Muscle layer of duodenum (tissue), 2 donors: Measurements from ENCODE around the gene SH3BGRL3.

Experiments
- H3K27ac ChIP-seq: one replicate; pipeline ENCODE4 v1.7.0; 2013; ENCODE audit warnings: mild to moderate bottlenecking, low read length
- H3K27me3 ChIP-seq: one replicate; pipeline ENCODE4 v1.7.0; 2013; ENCODE audit warnings: low read depth, mild to moderate bottlenecking, control low read depth, low read length
- H3K36me3 ChIP-seq, 2 donors: one replicate each; pipeline ENCODE4 v1.7.0; 2013; ENCODE audit warnings: low read length in 2 of 2, control low read depth in 1 of 2, mild to moderate bottlenecking in 1 of 2; ENCODE audit not compliant: insufficient read depth in 2 of 2, control insufficient read depth in 1 of 2
- H3K4me1 ChIP-seq, 2 donors: one replicate each; pipeline ENCODE4 v1.7.0; 2013; ENCODE audit warnings: low read length in 2 of 2, mild to moderate bottlenecking in 2 of 2, control low read depth in 1 of 2, moderate library complexity in 1 of 2; ENCODE audit not compliant: insufficient read depth in 2 of 2, control insufficient read depth in 1 of 2
- H3K4me3 ChIP-seq, 2 donors: one replicate each; pipeline ENCODE4 v1.7.0; 2013; ENCODE audit warnings: low read length in 2 of 2, low read depth in 1 of 2, mild to moderate bottlenecking in 1 of 2
- H3K9me3 ChIP-seq, 2 donors: one replicate each; pipeline ENCODE4 v1.7.0; 2013; ENCODE audit warnings: low read length in 2 of 2, control low read depth in 1 of 2, mild to moderate bottlenecking in 1 of 2; ENCODE audit not compliant: control insufficient read depth in 1 of 2
- donor health status: healthy.

SH3BGRL3 gene

GRCh38 chr1:26259578-26259977, 20.3 kb upstream of the SH3BGRL3 start:
- Histone ChIP-seq H3K27ac (no peak overlapping the region), H3K36me3 (peaks cover 31 to 36% of the 10 kb centered on the region in 2 donors), H3K4me1 (no peaks in the 10 kb centered on the region), H3K9me3 (no peaks in the 10 kb centered on the region), H3K4me3 (no peak overlapping the region), H3K27me3 (no peaks in the 10 kb centered on the region)

- Histone ChIP-seq H3K4me1 (no peaks in the 10 kb centered on the region), H3K36me3 (peaks cover 11 to 21% of the 10 kb centered on the region in 2 donors), H3K27me3 (no peaks in the 10 kb centered on the region), H3K4me3 (no peak overlapping the region), H3K9me3 (no peaks in the 10 kb centered on the region), H3K27ac (no peak overlapping the region)
Observed at GRCh38 chr1:26263212-26263611, 16.7 kb upstream of the SH3BGRL3 start.

GRCh38 chr1:26265405-26265804, 14.5 kb upstream of the SH3BGRL3 start:
- Histone ChIP-seq H3K36me3 (peaks cover 5 to 22% of the 10 kb centered on the region in 2 donors), H3K4me3 (no peak overlapping the region), H3K27me3 (no peaks in the 10 kb centered on the region), H3K27ac (no peak overlapping the region), H3K9me3 (no peaks in the 10 kb centered on the region), H3K4me1 (no peaks in the 10 kb centered on the region)

- Histone ChIP-seq H3K4me1 (no peaks in the 10 kb centered on the region), H3K4me3 (no peak overlapping the region), H3K27ac (no peak overlapping the region), H3K27me3 (no peaks in the 10 kb centered on the region), H3K9me3 (no peaks in the 10 kb centered on the region), H3K36me3 (peaks cover 4 to 26% of the 10 kb centered on the region in 2 donors)
Observed at GRCh38 chr1:26268290-26269197, 11.3 kb upstream of the SH3BGRL3 start.

- Histone ChIP-seq H3K27me3 (no peaks in the 10 kb centered on the region), H3K4me3 (no peak overlapping the region), H3K36me3 (peaks cover 0 to 26% of the 10 kb centered on the region in 2 donors), H3K9me3 (no peaks in the 10 kb centered on the region), H3K4me1 (no peaks in the 10 kb centered on the region), H3K27ac (no peak overlapping the region)
Observed at GRCh38 chr1:26269198-26269550, 10.7 kb upstream of the SH3BGRL3 start.

- Histone ChIP-seq H3K27me3 (no peaks in the 10 kb centered on the region), H3K4me3 (no peak overlapping the region), H3K9me3 (no peaks in the 10 kb centered on the region), H3K27ac (no peak overlapping the region), H3K36me3 (peaks cover 4 to 8% of the 10 kb centered on the region in 2 donors), H3K4me1 (peaks cover 35% of the 10 kb centered on the region in 2 donors)
Observed at GRCh38 chr1:26274801-26275425, 5.0 kb upstream of the SH3BGRL3 start.

- Histone ChIP-seq H3K27ac (peak overlapping the region; percentile 87), H3K36me3 (peaks cover 2 to 4% of the 10 kb centered on the region in 2 donors), H3K4me3 (no peak overlapping the region), H3K27me3 (no peaks in the 10 kb centered on the region), H3K4me1 (peaks cover 35 to 41% of the 10 kb centered on the region in 2 donors), H3K9me3 (no peaks in the 10 kb centered on the region)
Observed at GRCh38 chr1:26275580-26276431, 4.1 kb upstream of the SH3BGRL3 start.

- Histone ChIP-seq H3K4me3 (no peak overlapping the region), H3K36me3 (peaks cover 0 to 9% of the 10 kb centered on the region in 2 donors), H3K27ac (peak overlapping the region; percentile 87), H3K9me3 (no peaks in the 10 kb centered on the region), H3K4me1 (peaks cover 35 to 47% of the 10 kb centered on the region in 2 donors), H3K27me3 (no peaks in the 10 kb centered on the region)
Observed at GRCh38 chr1:26276432-26276838, 3.5 kb upstream of the SH3BGRL3 start.

- H3K36me3 ChIP-seq: peaks cover 0 to 11% of the 10 kb centered on the region in 2 donors
- H3K4me3 ChIP-seq: no peak overlapping the region
- H3K27me3 ChIP-seq: no peaks in the 10 kb centered on the region
- H3K9me3 ChIP-seq: no peaks in the 10 kb centered on the region
- peak overlapping the region; percentile 87 for H3K27ac ChIP-seq
- peaks cover 35 to 54% of the 10 kb centered on the region in 2 donors for H3K4me1 ChIP-seq
Observed at GRCh38 chr1:26277261-26277661, 2.6 kb upstream of the SH3BGRL3 start.

- Histone ChIP-seq H3K36me3 (peaks cover 0 to 11% of the 10 kb centered on the region in 2 donors), H3K27ac (peak overlapping the region; percentile 87), H3K4me1 (peaks cover 35 to 55% of the 10 kb centered on the region in 2 donors)
Observed at GRCh38 chr1:26277719-26278118, 2.2 kb upstream of the SH3BGRL3 start.

GRCh38 chr1:26278303-26278702, 1.6 kb upstream of the SH3BGRL3 start:
- Histone ChIP-seq H3K9me3 (no peaks in the 10 kb centered on the region), H3K4me3 (no peak overlapping the region), H3K4me1 (peaks cover 35 to 55% of the 10 kb centered on the region in 2 donors), H3K27me3 (no peaks in the 10 kb centered on the region), H3K36me3 (peaks cover 0 to 11% of the 10 kb centered on the region in 2 donors), H3K27ac (peak overlapping the region; percentile 87)

More at GRCh38 chr1:26277719-26278118, 2.2 kb upstream of the SH3BGRL3 start:
- Histone ChIP-seq H3K4me3 (no peak overlapping the region), H3K9me3 (no peaks in the 10 kb centered on the region), H3K27me3 (no peaks in the 10 kb centered on the region)
